WERI-Rb-1 (cell line): Measurements from ENCODE around the gene RIMS4.
A peak's percentile ranks its signal among the peaks of the same experiment; 100 is the strongest.

Experiments used
- DNase-seq: peaks from one replicate; pipeline ENCODE4 v3.0.0-alpha.2; 2020
- H3K27ac ChIP-seq: fragments of 250-450 bp; sonication (Bioruptor Pico); 2 replicates; pipeline ENCODE4 v1.5.1; 2020; ENCODE audit warnings: mild to moderate bottlenecking, moderate library complexity
- H3K27me3 ChIP-seq: fragments of 250-450 bp; sonication (Bioruptor Pico); 2 replicates; pipeline ENCODE4 v1.5.1; 2021; ENCODE audit warnings: mild to moderate bottlenecking, low read depth, moderate library complexity; ENCODE audit not compliant: insufficient read depth, severe bottlenecking
- H3K36me3 ChIP-seq: fragments of 250-450 bp; sonication (Bioruptor Pico); 2 replicates; pipeline ENCODE4 v1.5.1; 2020; ENCODE audit warnings: mild to moderate bottlenecking, moderate library complexity
- H3K4me3 ChIP-seq: 2 replicates; pipeline ENCODE4 v1.5.1; 2011; ENCODE audit warnings: low read depth, mild to moderate bottlenecking, control low read depth, low read length
- H3K9me3 ChIP-seq: fragments of 250-450 bp; sonication (Bioruptor Pico); 2 replicates; pipeline ENCODE4 v1.5.1; 2021; ENCODE audit warnings: mild to moderate bottlenecking, moderate library complexity; ENCODE audit not compliant: severe bottlenecking
- CTCF ChIP-seq: IDR thresholded peaks from 2 replicates; pipeline ENCODE4 v1.5.1; 2011; ENCODE audit warnings: low read depth, mild to moderate bottlenecking, control low read depth, inconsistent platforms, low read length

Gene RIMS4

DNA sequence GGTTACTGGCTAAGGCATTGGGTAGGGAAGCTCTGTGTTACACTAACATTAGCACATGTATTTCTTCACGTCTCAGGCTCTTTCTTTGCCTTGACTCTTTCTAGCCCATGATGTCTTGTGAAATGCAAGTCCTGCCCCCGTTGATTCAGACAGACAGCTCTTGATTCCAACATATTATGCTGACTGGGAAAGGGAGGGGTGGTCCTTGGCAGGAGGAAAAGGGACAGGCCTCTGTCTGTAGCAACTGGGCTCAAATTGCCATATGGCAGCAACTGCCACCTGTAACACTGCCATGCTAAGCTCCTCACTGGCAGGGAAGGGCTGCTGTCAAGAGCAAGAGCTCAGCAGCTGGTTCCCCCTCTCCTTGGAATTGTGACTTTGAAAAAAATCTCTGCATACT is 70.4 kb downstream of the RIMS4 start:
- peak; percentile 81 for DNase-seq
- Histone ChIP-seq H3K27ac (peak overlapping the region; percentile 71), H3K9me3 (no peaks in the 10 kb centered on the region), H3K27me3 (no peaks in the 10 kb centered on the region), H3K36me3 (no peaks in the 10 kb centered on the region; the same call in 1 of the 2 replicates), H3K4me3 (no peak overlapping the region)
- no peak for TF ChIP-seq CTCF

- H3K9me3 ChIP-seq: no peaks in the 10 kb centered on the region
- TF ChIP-seq CTCF: no peak
- DNase-seq: peak; percentile 86
- peak overlapping the region; percentile 71 for H3K27ac ChIP-seq
- H3K27me3 ChIP-seq: no peaks in the 10 kb centered on the region
- no peaks in the 10 kb centered on the region; the same call in 1 of the 2 replicates for H3K36me3 ChIP-seq
- peak overlapping the region; percentile 16 for H3K4me3 ChIP-seq
These were observed 71.4 kb downstream of the RIMS4 start for GRCh38 chr20:44738813-44739477.

- no peak overlapping the region for H3K27ac ChIP-seq
- no peak for DNase-seq
- no peak overlapping the region for H3K4me3 ChIP-seq
- H3K36me3 ChIP-seq: no peaks in the 10 kb centered on the region; the same call in 1 of the 2 replicates
- H3K27me3 ChIP-seq: no peaks in the 10 kb centered on the region
- H3K9me3 ChIP-seq: no peaks in the 10 kb centered on the region
- no peak for TF ChIP-seq CTCF
These were observed 73.2 kb downstream of the RIMS4 start for GRCh38 chr20:44737116-44737515.

- Histone ChIP-seq H3K27ac (no peak overlapping the region), H3K9me3 (no peaks in the 10 kb centered on the region), H3K4me3 (no peak overlapping the region), H3K27me3 (no peaks in the 10 kb centered on the region), H3K36me3 (no peaks in the 10 kb centered on the region; the same call in 1 of the 2 replicates)
- TF ChIP-seq CTCF: no peak
- peak; percentile 66 for DNase-seq
These were observed 74.0 kb downstream of the RIMS4 start for GRCh38 chr20:44736170-44737021.

DNA sequence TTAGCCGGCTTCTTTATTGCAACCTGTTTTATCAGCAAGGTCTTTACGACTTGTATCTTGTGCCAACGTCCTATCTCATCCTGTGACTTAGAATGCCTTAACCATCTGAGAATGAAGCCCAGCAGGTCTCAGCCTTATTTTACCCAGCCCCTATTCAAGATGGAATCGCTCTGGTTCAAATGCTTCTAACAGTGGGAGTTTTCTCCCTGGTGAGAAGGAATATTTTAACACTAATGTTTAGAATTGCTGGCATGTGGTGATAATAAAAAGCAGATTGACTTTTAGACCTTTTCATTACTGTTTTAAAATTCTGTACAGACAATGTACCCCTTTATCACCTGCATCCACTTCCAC is 74.6 kb downstream of the RIMS4 start:
- Histone ChIP-seq H3K27me3 (no peaks in the 10 kb centered on the region), H3K9me3 (no peaks in the 10 kb centered on the region), H3K36me3 (no peaks in the 10 kb centered on the region; the same call in 1 of the 2 replicates), H3K27ac (no peak overlapping the region), H3K4me3 (no peak overlapping the region)
- TF ChIP-seq CTCF: no peak
- no peak for DNase-seq
